Panc1 (cell line): ENCODE results near the gene SSNA1. TPM values are rescaled to one million over a fixed set of nuclear protein-coding genes. Genes with fewer than 3 reads are reported as not detected.

Experiments
- ATAC-seq: fragments of 200-7000 bp; cut with Tn5 transposase; 2 replicates; pipeline ENCODE4 v1.9.1; 2020; ENCODE audit warnings: mild to moderate bottlenecking, moderate library complexity
- BruUV-seq: library from RNA; stranded (reverse); fragments of 400-500 nt; replicated peaks from 2 replicates; lab custom pipeline; 2021; lab: Mats Ljungman, UMichigan
- CTCF ChIA-PET: fragments of 300-600 bp; sonication (Branson Sonifier 250); formaldehyde crosslinking; loops from one replicate; lab custom pipeline; 2022; ENCODE audit warnings: antibody characterized with exemption; lab: Charles Lee
- POLR2A ChIA-PET: fragments of 300-600 bp; sonication (Branson Sonifier 250); formaldehyde crosslinking; loops from one replicate; lab custom pipeline; 2022; ENCODE audit warnings: antibody characterized with exemption; lab: Charles Lee
- DNase-seq: peaks from one replicate; pipeline ENCODE4 v3.0.0-alpha.2; 2010; ENCODE audit warnings: low read depth, low spot score
- H3K27ac ChIP-seq: 2 replicates; pipeline ENCODE4 v1.5.1; 2011; ENCODE audit warnings: mild to moderate bottlenecking, low read length, inconsistent platforms
- H3K27me3 ChIP-seq: fragments of 200-500 bp; sonication (Bioruptor generic); 2 replicates; pipeline ENCODE4 v1.6.0; 2014; ENCODE audit warnings: low read length, inconsistent platforms; ENCODE audit not compliant: control insufficient read depth, insufficient read depth
- H3K36me3 ChIP-seq: fragments of 200-500 bp; sonication (Bioruptor generic); 2 replicates; pipeline ENCODE4 v1.5.1; 2014; ENCODE audit warnings: inconsistent platforms, mild to moderate bottlenecking, low read length, moderate library complexity; ENCODE audit not compliant: control insufficient read depth, insufficient read depth
- H3K4me1 ChIP-seq: 2 replicates; pipeline ENCODE4 v1.5.1; 2011; ENCODE audit warnings: inconsistent platforms, mild to moderate bottlenecking, low read length, moderate library complexity; ENCODE audit not compliant: control insufficient read depth, insufficient read depth
- H3K4me3 ChIP-seq, 2 experiments: 2 replicates each; pipeline ENCODE4 v1.5.1; 2011 to 2012; ENCODE audit warnings: low read depth in 2 of 2, low read length in 2 of 2, mild to moderate bottlenecking in 2 of 2, inconsistent platforms in 1 of 2, moderate library complexity in 1 of 2
- H3K9me3 ChIP-seq: fragments of 200-500 bp; sonication (Bioruptor generic); 2 replicates; pipeline ENCODE4 v1.5.1; 2014; ENCODE audit warnings: low read depth, mild to moderate bottlenecking, inconsistent platforms, low read length, moderate library complexity; ENCODE audit not compliant: control insufficient read depth, insufficient read depth
- CTCF ChIP-seq: fragments of 450-650 bp; IDR thresholded peaks from 2 replicates; pipeline ENCODE4 v1.5.1; 2017; ENCODE audit warnings: mild to moderate bottlenecking
- POLR2AphosphoS5 ChIP-seq: IDR thresholded peaks from 2 replicates; pipeline ENCODE4 v1.6.1; 2012; ENCODE audit warnings: mild to moderate bottlenecking, low read depth, low read length, moderate library complexity
- SIN3A ChIP-seq: IDR thresholded peaks from 2 replicates; pipeline ENCODE4 v1.6.1; 2012; ENCODE audit warnings: low read depth, mild to moderate bottlenecking, low read length, moderate library complexity, borderline replicate concordance; ENCODE audit not compliant: insufficient read depth
- TCF7L2 ChIP-seq: IDR thresholded peaks from 2 replicates; pipeline ENCODE4 v1.6.1; 2011; ENCODE audit warnings: mild to moderate bottlenecking, low read depth, low read length, inconsistent platforms
- in situ Hi-C: cut with HindIII; loops from 2 replicates; pipeline ENCODE4 v1.10.0; 2016; ENCODE audit warnings: low sequenced_read_pairs, low pct_unique_long_range_greater_than_20kb
- intact Hi-C: fragments of 100-400 bp; cut with micrococcal nuclease; formaldehyde crosslinking; loops from one replicate; pipeline ENCODE4 v1.10.0; 2022; ENCODE audit not compliant: unreplicated experiment
- total RNA-seq: library from RNA; stranded (reverse); gene quantifications from one replicate; pipeline ENCODE4 v1.2.1, GENCODE V29; 2021; ENCODE audit not compliant: unreplicated experiment
- TF ChIP-seq, protein P1 (sequence below), 2 experiments: IDR thresholded peaks; 2 replicates each; pipeline ENCODE4 v1.6.1; 2011 to 2012; ENCODE audit warnings: low read depth in 2 of 2, control low read depth in 1 of 2, low read length in 1 of 2, mild to moderate bottlenecking in 1 of 2, moderate library complexity in 1 of 2; ENCODE audit not compliant: insufficient read depth in 1 of 2

SSNA1 gene
- total RNA-seq, 1 experiment from 2014 or later = 86.9 TPM

- intact Hi-C loops = no loop called here
- in situ Hi-C loops = no loop called here
- CTCF ChIA-PET = no interaction called here
Observed at GRCh38 chr9:137147793-137148160, 40.7 kb upstream of the SSNA1 start.

GRCh38 chr9:137148242-137148641 lies 40.2 kb upstream of the SSNA1 start:
- H3K36me3 ChIP-seq = no peaks in the 10 kb centered on the region
- no peaks in the 10 kb centered on the region for H3K9me3 ChIP-seq
- H3K27me3 ChIP-seq = no peaks in the 10 kb centered on the region
- POLR2A ChIA-PET = no interaction called here
- no TSS peak for BruUV-seq
- TF ChIP-seq, protein P1, sequence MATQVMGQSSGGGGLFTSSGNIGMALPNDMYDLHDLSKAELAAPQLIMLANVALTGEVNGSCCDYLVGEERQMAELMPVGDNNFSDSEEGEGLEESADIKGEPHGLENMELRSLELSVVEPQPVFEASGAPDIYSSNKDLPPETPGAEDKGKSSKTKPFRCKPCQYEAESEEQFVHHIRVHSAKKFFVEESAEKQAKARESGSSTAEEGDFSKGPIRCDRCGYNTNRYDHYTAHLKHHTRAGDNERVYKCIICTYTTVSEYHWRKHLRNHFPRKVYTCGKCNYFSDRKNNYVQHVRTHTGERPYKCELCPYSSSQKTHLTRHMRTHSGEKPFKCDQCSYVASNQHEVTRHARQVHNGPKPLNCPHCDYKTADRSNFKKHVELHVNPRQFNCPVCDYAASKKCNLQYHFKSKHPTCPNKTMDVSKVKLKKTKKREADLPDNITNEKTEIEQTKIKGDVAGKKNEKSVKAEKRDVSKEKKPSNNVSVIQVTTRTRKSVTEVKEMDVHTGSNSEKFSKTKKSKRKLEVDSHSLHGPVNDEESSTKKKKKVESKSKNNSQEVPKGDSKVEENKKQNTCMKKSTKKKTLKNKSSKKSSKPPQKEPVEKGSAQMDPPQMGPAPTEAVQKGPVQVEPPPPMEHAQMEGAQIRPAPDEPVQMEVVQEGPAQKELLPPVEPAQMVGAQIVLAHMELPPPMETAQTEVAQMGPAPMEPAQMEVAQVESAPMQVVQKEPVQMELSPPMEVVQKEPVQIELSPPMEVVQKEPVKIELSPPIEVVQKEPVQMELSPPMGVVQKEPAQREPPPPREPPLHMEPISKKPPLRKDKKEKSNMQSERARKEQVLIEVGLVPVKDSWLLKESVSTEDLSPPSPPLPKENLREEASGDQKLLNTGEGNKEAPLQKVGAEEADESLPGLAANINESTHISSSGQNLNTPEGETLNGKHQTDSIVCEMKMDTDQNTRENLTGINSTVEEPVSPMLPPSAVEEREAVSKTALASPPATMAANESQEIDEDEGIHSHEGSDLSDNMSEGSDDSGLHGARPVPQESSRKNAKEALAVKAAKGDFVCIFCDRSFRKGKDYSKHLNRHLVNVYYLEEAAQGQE (IDR thresholded peaks at IDR 0.05; ENCODE audit: insufficient read depth in 1 of 2, low read depth in 2 of 2, low read length in 1 of 2) = no peak
- TF ChIP-seq POLR2AphosphoS5 = no peak
- TF ChIP-seq SIN3A = no peak
- TF ChIP-seq CTCF = no peak
- TF ChIP-seq TCF7L2 = no peak
- H3K27ac ChIP-seq = no peak overlapping the region
- no peak overlapping the region for H3K4me3 ChIP-seq
- CTCF ChIA-PET = no interaction called here
- in situ Hi-C loops = no loop called here
- ATAC-seq = no peak
- intact Hi-C loops = no loop called here
- H3K4me1 ChIP-seq = no peaks in the 10 kb centered on the region
- no peak for DNase-seq

More at GRCh38 chr9:137147793-137148160, 40.7 kb upstream of the SSNA1 start:
- Histone ChIP-seq H3K36me3 (no peaks in the 10 kb centered on the region), H3K4me1 (no peaks in the 10 kb centered on the region), H3K27ac (no peak overlapping the region), H3K4me3 (no peak overlapping the region), H3K27me3 (no peaks in the 10 kb centered on the region), H3K9me3 (no peaks in the 10 kb centered on the region)
- BruUV-seq = no TSS peak
- ATAC-seq (no peak), DNase-seq (no peak)
- POLR2A ChIA-PET = no interaction called here
- TF ChIP-seq, protein P1 (IDR thresholded peaks at IDR 0.05; ENCODE audit: insufficient read depth in 1 of 2, low read depth in 2 of 2, low read length in 1 of 2) = no peak
- TF ChIP-seq POLR2AphosphoS5 (no peak), CTCF (no peak), SIN3A (no peak), TCF7L2 (no peak)
